ENCODE results near the gene SPATS2. TPM values are rescaled to one million over a fixed set of nuclear protein-coding genes. Genes with fewer than 3 reads are reported as not detected.

Gene SPATS2
- total RNA-seq, 1 experiment from 2014 or later = 74.2 TPM

GRCh38 chr12:49335955-49336644 is 31.2 kb upstream of the SPATS2 start:
- peak overlapping the region in 1 of 2 experiments; percentile 64; a peak in 3 of 4 replicates for H3K4me3 ChIP-seq (replicated peaks in 1 of 2; ENCODE audit: low read depth in 1 of 2, low read length in 2 of 2)
- no peak for ATAC-seq
- H3K9me3 ChIP-seq (ENCODE audit: control insufficient read depth in 1 of 2, insufficient read depth in 1 of 2, low read depth in 1 of 2, low read length in 2 of 2) = no peaks in the 10 kb centered on the region
- H4K20me1 ChIP-seq (ENCODE audit: insufficient read depth) = no peaks in the 10 kb centered on the region
- H3K27me3 ChIP-seq (ENCODE audit: insufficient read depth, low read length) = no peaks in the 10 kb centered on the region
- POLR2A ChIA-PET = no interaction called here
- peak overlapping the region; percentile 93 for H3K4me2 ChIP-seq (ENCODE audit: low read length)
- intact Hi-C loops (cut with micrococcal nuclease) = no loop called here
- H3K4me1 ChIP-seq (ENCODE audit: control insufficient read depth in 1 of 2, insufficient read depth in 2 of 2, low read length in 2 of 2) = peaks cover 14 to 42% of the 10 kb centered on the region in 2 experiments
- CTCF ChIA-PET = interaction anchor here (1.4 to 2.2 kb wide), 3 partner anchors 11 to 39 kb away, joined by 4 to 11 read pairs (median 7); partner anchors contain the start of genes DNAJC22 and TROAP
- peak overlapping the region; percentile 60 for H3K9ac ChIP-seq (ENCODE audit: low read length)
- TF ChIP-seq SIN3A (IDR thresholded peaks at IDR 0.05; ENCODE audit: low read depth) = no peak
- TF ChIP-seq, protein P1, sequence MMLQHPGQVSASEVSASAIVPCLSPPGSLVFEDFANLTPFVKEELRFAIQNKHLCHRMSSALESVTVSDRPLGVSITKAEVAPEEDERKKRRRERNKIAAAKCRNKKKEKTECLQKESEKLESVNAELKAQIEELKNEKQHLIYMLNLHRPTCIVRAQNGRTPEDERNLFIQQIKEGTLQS (IDR thresholded peaks at IDR 0.05) = no peak
- TF ChIP-seq, protein P2, sequence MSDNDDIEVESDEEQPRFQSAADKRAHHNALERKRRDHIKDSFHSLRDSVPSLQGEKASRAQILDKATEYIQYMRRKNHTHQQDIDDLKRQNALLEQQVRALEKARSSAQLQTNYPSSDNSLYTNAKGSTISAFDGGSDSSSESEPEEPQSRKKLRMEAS (IDR thresholded peaks at IDR 0.05) = no peak
- TF ChIP-seq REST (IDR thresholded peaks at IDR 0.05; ENCODE audit: low read depth) = no peak
- no peak for TF ChIP-seq EZH2phosphoT487 (IDR thresholded peaks at IDR 0.05; ENCODE audit: borderline replicate concordance)
- TF ChIP-seq JUND (IDR thresholded peaks at IDR 0.05) = no peak
- TF ChIP-seq TCF7L2 (IDR thresholded peaks at IDR 0.05; ENCODE audit: borderline replicate concordance, extremely low read depth, insufficient read depth, insufficient read length) = no peak
- TF ChIP-seq EZH2 (IDR thresholded peaks at IDR 0.05) = no peak
- TF ChIP-seq ZBTB33 (IDR thresholded peaks at IDR 0.05; ENCODE audit: extremely low read depth, insufficient replicate concordance, low read length) = no peak
- no peak for TF ChIP-seq EGR1 (IDR thresholded peaks at IDR 0.05; ENCODE audit: low read depth)
- TF ChIP-seq, protein P3, sequence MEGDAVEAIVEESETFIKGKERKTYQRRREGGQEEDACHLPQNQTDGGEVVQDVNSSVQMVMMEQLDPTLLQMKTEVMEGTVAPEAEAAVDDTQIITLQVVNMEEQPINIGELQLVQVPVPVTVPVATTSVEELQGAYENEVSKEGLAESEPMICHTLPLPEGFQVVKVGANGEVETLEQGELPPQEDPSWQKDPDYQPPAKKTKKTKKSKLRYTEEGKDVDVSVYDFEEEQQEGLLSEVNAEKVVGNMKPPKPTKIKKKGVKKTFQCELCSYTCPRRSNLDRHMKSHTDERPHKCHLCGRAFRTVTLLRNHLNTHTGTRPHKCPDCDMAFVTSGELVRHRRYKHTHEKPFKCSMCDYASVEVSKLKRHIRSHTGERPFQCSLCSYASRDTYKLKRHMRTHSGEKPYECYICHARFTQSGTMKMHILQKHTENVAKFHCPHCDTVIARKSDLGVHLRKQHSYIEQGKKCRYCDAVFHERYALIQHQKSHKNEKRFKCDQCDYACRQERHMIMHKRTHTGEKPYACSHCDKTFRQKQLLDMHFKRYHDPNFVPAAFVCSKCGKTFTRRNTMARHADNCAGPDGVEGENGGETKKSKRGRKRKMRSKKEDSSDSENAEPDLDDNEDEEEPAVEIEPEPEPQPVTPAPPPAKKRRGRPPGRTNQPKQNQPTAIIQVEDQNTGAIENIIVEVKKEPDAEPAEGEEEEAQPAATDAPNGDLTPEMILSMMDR (IDR thresholded peaks at IDR 0.05 in 2 of 3, conservative IDR thresholded peaks at IDR 0.05 in 1 of 3; ENCODE audit: borderline replicate concordance in 1 of 3, insufficient read depth in 1 of 3, low read depth in 2 of 3, low read length in 2 of 3) = no peak
- no peak for TF ChIP-seq RAD21 (IDR thresholded peaks at IDR 0.05; ENCODE audit: low read depth)
- TF ChIP-seq ZNF274 (IDR thresholded peaks at IDR 0.05; ENCODE audit: low read depth, low read length) = no peak
- no peak for TF ChIP-seq ELF1 (IDR thresholded peaks at IDR 0.05; ENCODE audit: borderline replicate concordance, low read depth)
- no peak for TF ChIP-seq FOSL1 (IDR thresholded peaks at IDR 0.05; ENCODE audit: low read depth)
- no peak for TF ChIP-seq CBX3 (IDR thresholded peaks at IDR 0.05; ENCODE audit: low read depth)
- no peak for TF ChIP-seq ZFX (IDR thresholded peaks at IDR 0.05)
- no peak for TF ChIP-seq POLR2A (IDR thresholded peaks at IDR 0.05; ENCODE audit: borderline replicate concordance, extremely low read depth, insufficient read depth, insufficient read length)
- no peak for TF ChIP-seq SRF (IDR thresholded peaks at IDR 0.05; ENCODE audit: low read depth)
- TF ChIP-seq SP1 (IDR thresholded peaks at IDR 0.05; ENCODE audit: low read depth) = no peak
- H3K79me2 ChIP-seq (ENCODE audit: insufficient read depth, low read length) = no peaks in the 10 kb centered on the region
- DNase-seq (ENCODE audit: low read depth, low spot score) = no peak
- 0 out of 4 replicates have a peak, but pooled peaks cover 0 to 3% of the 10 kb centered on the region in 2 experiments for H3K36me3 ChIP-seq (ENCODE audit: control insufficient read depth in 1 of 2, insufficient read depth in 2 of 2, low read length in 2 of 2)
- no peaks in the 10 kb centered on the region for H3K9me2 ChIP-seq (ENCODE audit: insufficient read depth)
- RAD21 ChIA-PET (ENCODE audit: low non-redundant PET in 1 of 2, low total read pairs in 2 of 2, uncharacterized antibody in 2 of 2, unreplicated experiment in 2 of 2) = no interaction called here
- peak overlapping the region; percentile 34; the same call in 1 of the 2 replicates for H3K27ac ChIP-seq (ENCODE audit: low read depth, low read length)
- no peak overlapping the region for H2AFZ ChIP-seq (ENCODE audit: low read depth, low read length, poor library complexity, severe bottlenecking)
- BruUV-seq (replicated peaks) = no TSS peak
